SK-N-SH (cell line): ENCODE measurements around the gene SPRR1B. TPM values are rescaled to one million over a fixed set of nuclear protein-coding genes. Genes with fewer than 3 reads are reported as not detected.
"Not testable (repeated sequence)": the region's sequence is repeated elsewhere in the genome, so short reads cannot be mapped to it uniquely, and the experiment has no call there.

Experiments
- CTCF ChIA-PET: fragments of 300-600, 350-600 bp; formaldehyde crosslinking; extraction: SDS; loops from one replicate; lab custom pipeline; 2021; lab: Yijun Ruan, JAX
- POLR2A ChIA-PET: fragments of 350-600 bp; sonication (Branson Sonifier 250); formaldehyde crosslinking; extraction: SDS; loops from one replicate; lab custom pipeline; 2020; ENCODE audit warnings: antibody characterized with exemption, inconsistent platforms; lab: Yijun Ruan, JAX
- DNase-seq: peaks from one replicate; pipeline ENCODE4 v3.0.0; 2012
- H2AFZ ChIP-seq: fragments of 200-600 bp; sonication (generic); 2 replicates; pipeline ENCODE4 v1.8.1; 2016; ENCODE audit warnings: antibody characterized with exemption, mild to moderate bottlenecking, low read depth
- H3F3A ChIP-seq: fragments of 200-600 bp; sonication (generic); replicated peaks from 2 replicates; pipeline ENCODE3; 2016; ENCODE audit warnings: antibody characterized with exemption, mild to moderate bottlenecking; ENCODE audit not compliant: insufficient read depth
- H3K27ac ChIP-seq, 2 experiments: fragments of 200-500 bp in 1 of 2; fragments of 200-600 bp in 1 of 2; sonication (Bioruptor generic) in 1 of 2; sonication (generic), shearing (Covaris generic) in 1 of 2; 2 replicates each; pipeline versions ENCODE4 v1.5.1 to v1.6.1; 2014 to 2016; ENCODE audit warnings: low read depth in 2 of 2, inconsistent platforms in 1 of 2, low read length in 1 of 2, mild to moderate bottlenecking in 1 of 2, mixed read lengths in 1 of 2
- H3K27me3 ChIP-seq: fragments of 200-600 bp; sonication (generic), shearing (Covaris generic); 2 replicates; pipeline ENCODE4 v1.6.1; 2016; ENCODE audit warnings: mixed run types; ENCODE audit not compliant: insufficient read depth
- H3K36me3 ChIP-seq, 2 experiments: fragments of 200-500 bp in 1 of 2; fragments of 200-600 bp in 1 of 2; sonication (Bioruptor generic) in 1 of 2; sonication (generic) in 1 of 2; replicated peaks in 1 of 2; 2 replicates each; pipeline versions ENCODE3 to v1.5.1; 2014 to 2016; ENCODE audit warnings: low read length in 1 of 2, mild to moderate bottlenecking in 1 of 2; ENCODE audit not compliant: insufficient read depth in 2 of 2, control insufficient read depth in 1 of 2
- H3K4me1 ChIP-seq, 2 experiments: fragments of 200-500 bp in 1 of 2; fragments of 200-600 bp in 1 of 2; sonication (Bioruptor generic) in 1 of 2; sonication (generic), shearing (Covaris generic) in 1 of 2; 2 replicates each; pipeline versions ENCODE4 v1.5.1 to v1.6.1; 2014 to 2016; ENCODE audit warnings: low read depth in 1 of 2, low read length in 1 of 2, mixed run types in 1 of 2; ENCODE audit not compliant: insufficient read depth in 2 of 2, control insufficient read depth in 1 of 2
- H3K4me2 ChIP-seq: fragments of 200-600 bp; sonication (generic), shearing (Covaris generic); 2 replicates; pipeline ENCODE4 v1.6.1; 2017; ENCODE audit warnings: mixed run types
- H3K4me3 ChIP-seq, 2 experiments: fragments of 200-500 bp in 1 of 2; fragments of 200-600 bp in 1 of 2; sonication (Bioruptor generic) in 1 of 2; sonication (generic), shearing (Covaris generic) in 1 of 2; 2 replicates each; pipeline versions ENCODE4 v1.5.1 to v1.8.1; 2014 to 2016; ENCODE audit warnings: low read depth in 2 of 2, inconsistent platforms in 1 of 2, low read length in 1 of 2, mild to moderate bottlenecking in 1 of 2, mixed read lengths in 1 of 2, moderate library complexity in 1 of 2
- H3K79me2 ChIP-seq: fragments of 200-600 bp; sonication (generic); 2 replicates; pipeline ENCODE4 v1.8.1; 2017; ENCODE audit warnings: mild to moderate bottlenecking; ENCODE audit not compliant: insufficient read depth
- H3K9ac ChIP-seq: fragments of 200-600 bp; sonication (generic); 2 replicates; pipeline ENCODE4 v1.6.1; 2017; ENCODE audit warnings: mixed run types
- H3K9me2 ChIP-seq: fragments of 200-600 bp; sonication (generic); 2 replicates; pipeline ENCODE4 v1.6.1; 2017; ENCODE audit warnings: mixed run types
- H3K9me3 ChIP-seq: fragments of 200-600 bp; sonication (generic); 2 replicates; pipeline ENCODE4 v1.6.1; 2017; ENCODE audit warnings: mixed run types, mild to moderate bottlenecking, moderate library complexity
- H4K20me1 ChIP-seq: fragments of 200-600 bp; sonication (generic); 2 replicates; pipeline ENCODE4 v1.6.1; 2017; ENCODE audit warnings: mild to moderate bottlenecking, mixed run types; ENCODE audit not compliant: insufficient read depth
- CHD2 ChIP-seq: fragments of 150-350 bp; IDR thresholded peaks from 2 replicates; pipeline ENCODE4 v1.6.1; 2018; ENCODE audit warnings: low read length; ENCODE audit not compliant: partially characterized antibody
- ELF1 ChIP-seq: IDR thresholded peaks from 2 replicates; pipeline ENCODE4 v1.4.0; 2012
- EZH2phosphoT487 ChIP-seq: fragments of 200-600 bp; sonication (generic); IDR thresholded peaks from 2 replicates; pipeline ENCODE4 v1.6.1; 2017; ENCODE audit warnings: low read depth, mixed run types, mild to moderate bottlenecking, antibody characterized with exemption, moderate library complexity, borderline replicate concordance
- GATA2 ChIP-seq: sonication (generic); formaldehyde crosslinking; IDR thresholded peaks from 2 replicates; pipeline ENCODE4 v1.5.0; 2020; ENCODE audit warnings: mild to moderate bottlenecking, missing genetic modification reagents
- JUND ChIP-seq: IDR thresholded peaks from 2 replicates; pipeline ENCODE4 v1.4.0; 2012
- MXI1 ChIP-seq: IDR thresholded peaks from 2 replicates; pipeline ENCODE4 v1.6.1; 2012; ENCODE audit warnings: mild to moderate bottlenecking, low read depth, low read length, improper control_type of control experiment
- NFIC ChIP-seq: IDR thresholded peaks from 2 replicates; pipeline ENCODE4 v1.4.0; 2012; ENCODE audit warnings: borderline replicate concordance
- RAD21 ChIP-seq: IDR thresholded peaks from 2 replicates; pipeline ENCODE4 v1.6.1; 2012; ENCODE audit warnings: mild to moderate bottlenecking, low read length
- RCOR1 ChIP-seq: fragments of 150-350 bp; IDR thresholded peaks from 2 replicates; pipeline ENCODE4 v1.6.1; 2017; ENCODE audit warnings: antibody characterized with exemption, low read length
- RXRA ChIP-seq: IDR thresholded peaks from 2 replicates; pipeline ENCODE4 v1.4.0; 2012; ENCODE audit warnings: low read depth, mild to moderate bottlenecking, borderline replicate concordance
- SIN3A ChIP-seq: IDR thresholded peaks from 2 replicates; pipeline ENCODE4 v1.6.1; 2012; ENCODE audit warnings: low read depth, mild to moderate bottlenecking, low read length, moderate library complexity, borderline replicate concordance
- TAF1 ChIP-seq: IDR thresholded peaks from 2 replicates; pipeline ENCODE4 v1.6.1; 2012; ENCODE audit warnings: low read depth, mild to moderate bottlenecking, low read length, moderate library complexity, borderline replicate concordance
- TCF12 ChIP-seq: IDR thresholded peaks from 2 replicates; pipeline ENCODE4 v1.4.0; 2012
- WGBS: methylation state at CpG from one replicate; pipeline ENCODE4 v1.1.6; 2017; ENCODE audit warnings: low lambda C conversion rate; 5-methylcytosine and 5-hydroxymethylcytosine counted together
- polyA plus RNA-seq, 3 experiments: library from polyadenylated mRNA; depleted of rRNA; stranded (reverse); fragments of >200 nt; gene quantifications; 2 replicates each; pipeline ENCODE4 v1.2.3, GENCODE V29; 2012

SPRR1B gene
- polyA plus RNA-seq, 1 of the 3 experiments (the other 2 are of a cell fraction) = not detected

GRCh38 chr1:152999818-153000217, 31.2 kb upstream of the SPRR1B start:
- no peaks in the 10 kb centered on the region for H3K79me2 ChIP-seq
- ChIA-PET CTCF (interaction anchor here (0.5 kb wide), 1 partner anchor 18 kb away, joined by 3 read pairs; no protein-coding TSS in a partner anchor), POLR2A (no interaction called here)
- H3K36me3 ChIP-seq = no peaks in the 10 kb centered on the region
- no peaks in the 10 kb centered on the region for H4K20me1 ChIP-seq
- H2AFZ ChIP-seq = no peak overlapping the region
- 3% methylated on average over 6 of the region's 6 CpGs for WGBS
- DNase-seq = no peak
- H3K4me2 ChIP-seq = no peak overlapping the region
- H3K4me1 ChIP-seq = no peaks in the 10 kb centered on the region
- H3F3A ChIP-seq = no peaks in the 10 kb centered on the region
- no peak overlapping the region for H3K27ac ChIP-seq
- H3K9me3 ChIP-seq = no peaks in the 10 kb centered on the region
- no peak for TF ChIP-seq MXI1
- no peak for TF ChIP-seq TAF1
- no peak for TF ChIP-seq GATA2 (CRISPR knock-in tag)
- no peak for TF ChIP-seq RAD21
- no peak for TF ChIP-seq CHD2
- TF ChIP-seq JUND = no peak
- TF ChIP-seq ELF1 = no peak
- H3K27me3 ChIP-seq = no peaks in the 10 kb centered on the region; the same call in 1 of the 2 replicates
- no peak overlapping the region for H3K4me3 ChIP-seq
- H3K9ac ChIP-seq = no peak overlapping the region
- H3K9me2 ChIP-seq = no peaks in the 10 kb centered on the region

- Histone ChIP-seq H3K79me2 (no peaks in the 10 kb centered on the region), H3K4me3 (no peak overlapping the region), H3K4me2 (no peak overlapping the region), H3K27me3 (no peaks in the 10 kb centered on the region; the same call in 1 of the 2 replicates), H3K27ac (no peak overlapping the region), H3K36me3 (no peaks in the 10 kb centered on the region), H3K9me3 (no peaks in the 10 kb centered on the region), H3K9me2 (no peaks in the 10 kb centered on the region), H3K4me1 (no peaks in the 10 kb centered on the region), H2AFZ (no peak overlapping the region), H3K9ac (no peak overlapping the region), H4K20me1 (no peaks in the 10 kb centered on the region), H3F3A (no peaks in the 10 kb centered on the region)
- ChIA-PET POLR2A (no interaction called here), CTCF (no interaction called here)
- no peak for TF ChIP-seq RXRA
- TF ChIP-seq EZH2phosphoT487 = no peak
- TF ChIP-seq TCF12 = no peak
- no peak for TF ChIP-seq TAF1
- TF ChIP-seq MXI1 = no peak
- no peak for TF ChIP-seq NFIC
- TF ChIP-seq CHD2 = no peak
- TF ChIP-seq SIN3A = no peak
- no peak for TF ChIP-seq JUND
- TF ChIP-seq RCOR1 = no peak
- DNase-seq = no peak
- WGBS = 64% methylated on average over 1 of the region's 1 CpG
Measured at GRCh38 chr1:153000294-153000693, 30.7 kb upstream of the SPRR1B start.

GRCh38 chr1:153001382-153001781, 29.6 kb upstream of the SPRR1B start, which contains the start of gene SPRR3:
TSS of gene SPRR3 (plus strand) at chr1:153001749. CDS start at chr1:153003021, 1,272 bp downstream.
- H3K4me2 ChIP-seq = no peak within 1 kb of the TSS
- ChIA-PET POLR2A (no interaction called here), CTCF (no interaction called here)
- H3K9ac ChIP-seq = no peak within 1 kb of the TSS
- no peaks in the 10 kb centered on the region; the same call in 1 of the 2 replicates for H3K27me3 ChIP-seq
- H3K9me3 ChIP-seq = no peaks in the 10 kb centered on the region
- no peak for DNase-seq
- TF ChIP-seq GATA2 (CRISPR knock-in tag) = no peak
- H3K9me2 ChIP-seq = no peaks in the 10 kb centered on the region
- no peaks in the 10 kb centered on the region for H3K4me1 ChIP-seq
- no peak within 1 kb of the TSS for H3K4me3 ChIP-seq
- H3K79me2 ChIP-seq = no peaks in the 10 kb centered on the region
- no peaks in the 10 kb centered on the region for H3F3A ChIP-seq
- no peak within 1 kb of the TSS for H2AFZ ChIP-seq
- no peaks in the 10 kb centered on the region for H4K20me1 ChIP-seq
- no peak within 1 kb of the TSS for H3K27ac ChIP-seq
- 2% methylated on average over 2 of the region's 2 CpGs for WGBS
- H3K36me3 ChIP-seq = no peaks in the 10 kb centered on the region

GRCh38 chr1:153011235-153011758, 19.7 kb upstream of the SPRR1B start:
- 8% methylated on average over 8 of the region's 8 CpGs for WGBS
- H3K4me3 ChIP-seq, H3K9me3 ChIP-seq, H3F3A ChIP-seq, H3K79me2 ChIP-seq, H3K4me1 ChIP-seq, H4K20me1 ChIP-seq, DNase-seq, H3K9me2 ChIP-seq, H3K27ac ChIP-seq, H3K27me3 ChIP-seq, CTCF ChIA-PET, H3K36me3 ChIP-seq, H3K9ac ChIP-seq, POLR2A ChIA-PET, H3K4me2 ChIP-seq, H2AFZ ChIP-seq: not testable (repeated sequence)

- H3K4me1 ChIP-seq, H3K4me2 ChIP-seq, CTCF ChIA-PET, DNase-seq, H3F3A ChIP-seq, H3K79me2 ChIP-seq, H3K9me3 ChIP-seq, H3K36me3 ChIP-seq, H3K9ac ChIP-seq, H4K20me1 ChIP-seq, POLR2A ChIA-PET, H3K27ac ChIP-seq, H3K4me3 ChIP-seq, H3K9me2 ChIP-seq, H2AFZ ChIP-seq, H3K27me3 ChIP-seq: not testable (repeated sequence)
- WGBS = 8% methylated on average over 2 of the region's 2 CpGs
Measured at GRCh38 chr1:153021829-153022228, 9.2 kb upstream of the SPRR1B start.
